HEK293 (cell line): ENCODE results near the gene NOS1AP.

Experiments used
- CTCF ChIA-PET: fragments of 350-600 bp; formaldehyde crosslinking; extraction: SDS; loops from one replicate; lab custom pipeline; 2021; ENCODE audit warnings: antibody characterized with exemption; lab: Yijun Ruan, JAX
- POLR2A ChIA-PET: fragments of 300-600 bp; formaldehyde crosslinking; extraction: SDS; loops from one replicate; lab custom pipeline; 2020; ENCODE audit warnings: antibody characterized with exemption, inconsistent platforms; lab: Yijun Ruan, JAX
- H3K27ac ChIP-seq: fragments of 200-500 bp; sonication (Bioruptor generic); 2 replicates; pipeline ENCODE4 v1.5.1; 2014; ENCODE audit warnings: low read depth, low read length, control low read depth, inconsistent platforms; ENCODE audit errors: extremely low read depth
- H3K36me3 ChIP-seq, 2 experiments: fragments of 200-500 bp in 1 of 2; sonication (Bioruptor generic) in 1 of 2; 1 replicate in 1 of 2; 2 replicates in 1 of 2; pipeline ENCODE4 v1.5.1; 2014 to 2017; ENCODE audit warnings: inconsistent platforms in 2 of 2, low read length in 2 of 2; ENCODE audit not compliant: control insufficient read depth in 2 of 2, insufficient read depth in 1 of 2
- H3K4me1 ChIP-seq: fragments of 200-500 bp; sonication (Bioruptor generic); 2 replicates; pipeline ENCODE4 v1.5.1; 2014; ENCODE audit warnings: mild to moderate bottlenecking, low read length, inconsistent platforms; ENCODE audit not compliant: control insufficient read depth, insufficient read depth
- H3K4me3 ChIP-seq: 2 replicates; pipeline ENCODE4 v1.5.1; 2011; ENCODE audit warnings: low read depth, mild to moderate bottlenecking, control low read depth, low read length, moderate library complexity
- H3K9me3 ChIP-seq: fragments of 200-500 bp; sonication (Bioruptor generic); 2 replicates; pipeline ENCODE4 v1.5.1; 2014; ENCODE audit warnings: low read depth, low read length, inconsistent platforms; ENCODE audit not compliant: control insufficient read depth, insufficient read depth
- HOXA7 ChIP-seq: sonication (generic); formaldehyde crosslinking; IDR thresholded peaks from 2 replicates; pipeline ENCODE4 v1.8.1; 2022; ENCODE audit warnings: missing genetic modification reagents, borderline replicate concordance
- MYNN ChIP-seq: fragments of 450-650 bp; formaldehyde crosslinking; IDR thresholded peaks from 2 replicates; pipeline ENCODE4 v1.5.1; 2016; ENCODE audit warnings: missing biosample characterization, missing genetic modification characterization, borderline replicate concordance
- PBX3 ChIP-seq: sonication (generic); formaldehyde crosslinking; IDR thresholded peaks from 2 replicates; pipeline ENCODE4 v1.8.1; 2022; ENCODE audit warnings: mild to moderate bottlenecking, moderate library complexity, missing genetic modification reagents
- PRDM10 ChIP-seq: fragments of 450-650 bp; formaldehyde crosslinking; IDR thresholded peaks from 2 replicates; pipeline ENCODE4 v1.5.1; 2016; ENCODE audit warnings: missing biosample characterization, missing genetic modification characterization
- REST ChIP-seq: fragments of 450-650 bp; formaldehyde crosslinking; IDR thresholded peaks from 2 replicates; pipeline ENCODE4 v1.5.1; 2016; ENCODE audit warnings: missing biosample characterization, missing genetic modification characterization
- SETDB1 ChIP-seq: IDR thresholded peaks from one replicate; pipeline ENCODE4 v1.6.1; 2017; ENCODE audit warnings: mild to moderate bottlenecking, low read length, moderate library complexity, mixed read lengths; ENCODE audit not compliant: insufficient read length
- TCF7L2 ChIP-seq: IDR thresholded peaks from 2 replicates; pipeline ENCODE4 v1.6.1; 2011; ENCODE audit warnings: low read depth, mild to moderate bottlenecking, inconsistent platforms, low read length, moderate library complexity, borderline replicate concordance
- ZBTB6 ChIP-seq: fragments of 450-650 bp; formaldehyde crosslinking; IDR thresholded peaks from 2 replicates; pipeline ENCODE4 v1.5.1; 2017; ENCODE audit warnings: missing biosample characterization, missing genetic modification characterization
- ZBTB7A ChIP-seq: fragments of 450-650 bp; formaldehyde crosslinking; IDR thresholded peaks from 2 replicates; pipeline ENCODE4 v1.5.1; 2016; ENCODE audit warnings: low read depth, missing biosample characterization, missing genetic modification characterization
- ZFHX2 ChIP-seq: fragments of 450-650 bp; formaldehyde crosslinking; conservative IDR thresholded peaks from 2 replicates; pipeline ENCODE4 v1.5.1; 2016; ENCODE audit warnings: missing biosample characterization, missing genetic modification characterization
- ZNF169 ChIP-seq: fragments of 450-650 bp; formaldehyde crosslinking; IDR thresholded peaks from 2 replicates; pipeline ENCODE4 v1.5.1; 2016; ENCODE audit warnings: missing biosample characterization, missing genetic modification characterization
- ZNF18 ChIP-seq: fragments of 450-650 bp; formaldehyde crosslinking; IDR thresholded peaks from 2 replicates; pipeline ENCODE4 v1.5.1; 2016; ENCODE audit warnings: missing biosample characterization, missing genetic modification characterization
- ZNF26 ChIP-seq: fragments of 450-650 bp; formaldehyde crosslinking; IDR thresholded peaks from 2 replicates; pipeline ENCODE4 v1.5.1; 2016; ENCODE audit warnings: missing biosample characterization, missing genetic modification characterization
- ZNF335 ChIP-seq: fragments of 450-650 bp; formaldehyde crosslinking; conservative IDR thresholded peaks from 2 replicates; pipeline ENCODE4 v1.5.1; 2016; ENCODE audit warnings: missing biosample characterization, missing genetic modification characterization
- ZNF391 ChIP-seq: fragments of 450-650 bp; formaldehyde crosslinking; IDR thresholded peaks from 2 replicates; pipeline ENCODE4 v1.5.1; 2016; ENCODE audit warnings: low read depth, missing biosample characterization, missing genetic modification characterization, borderline replicate concordance
- ZNF433 ChIP-seq: fragments of 450-650 bp; formaldehyde crosslinking; IDR thresholded peaks from 2 replicates; pipeline ENCODE4 v1.5.1; 2016; ENCODE audit warnings: missing biosample characterization, missing genetic modification characterization, low read depth
- ZNF626 ChIP-seq: fragments of 450-650 bp; sonication (Bioruptor Pico); formaldehyde crosslinking; IDR thresholded peaks from 2 replicates; pipeline ENCODE4 v1.5.1; 2018; ENCODE audit warnings: missing biosample characterization, missing genetic modification characterization, inconsistent platforms
- ZNF670 ChIP-seq: fragments of 450-650 bp; formaldehyde crosslinking; IDR thresholded peaks from 2 replicates; pipeline ENCODE4 v1.5.1; 2016; ENCODE audit warnings: missing biosample characterization, missing genetic modification characterization, low read depth
- ZNF692 ChIP-seq: fragments of 450-650 bp; formaldehyde crosslinking; IDR thresholded peaks from 2 replicates; pipeline ENCODE4 v1.5.1; 2016; ENCODE audit warnings: missing biosample characterization, missing genetic modification characterization
- ZSCAN4 ChIP-seq: fragments of 450-650 bp; formaldehyde crosslinking; IDR thresholded peaks from 2 replicates; pipeline ENCODE4 v1.5.1; 2017; ENCODE audit warnings: missing biosample characterization, missing genetic modification characterization

NOS1AP gene

GRCh38 chr1:162060314-162060713 is 9.2 kb upstream of the NOS1AP start (continued):
- no peak for TF ChIP-seq ZNF692 (tag by site-specific recombination)
- TF ChIP-seq ZSCAN4 = no peak
- peak; percentile 78 for TF ChIP-seq ZFHX2 (tag by site-specific recombination)
- TF ChIP-seq PRDM10 = peak; percentile 58; the same call in 1 of the 2 replicates
- no peak for TF ChIP-seq TCF7L2

- no peak overlapping the region for H3K4me3 ChIP-seq
- POLR2A ChIA-PET = interaction anchor here (1.3 to 1.6 kb wide), 4 partner anchors 8 to 499 kb away, joined by 3 read pairs; partner anchors contain the start of gene UAP1
- H3K36me3 ChIP-seq = no peaks in the 10 kb centered on the region
- peak overlapping the region; percentile 47 for H3K27ac ChIP-seq
- peaks cover 20% of the 10 kb centered on the region for H3K4me1 ChIP-seq
- CTCF ChIA-PET = interaction anchor here (0.5 to 2.8 kb wide), 11 partner anchors 9 to 301 kb away, joined by 3 to 23 read pairs (median 3); no protein-coding TSS in a partner anchor
- H3K9me3 ChIP-seq = no peaks in the 10 kb centered on the region
- no peak for TF ChIP-seq ZBTB6 (tag by site-specific recombination)
- TF ChIP-seq ZNF670 = no peak
- TF ChIP-seq ZNF626 (tag by site-specific recombination) = no peak
- TF ChIP-seq HOXA7 = no peak
- no peak for TF ChIP-seq MYNN (tag by site-specific recombination)
- TF ChIP-seq ZNF26 = no peak
- no peak for TF ChIP-seq ZNF169
- no peak for TF ChIP-seq REST
- no peak for TF ChIP-seq ZBTB7A (tag by site-specific recombination)
- no peak for TF ChIP-seq SETDB1
- TF ChIP-seq ZNF335 (tag by site-specific recombination) = no peak
- peak; percentile 57; the same call in 1 of the 2 replicates for TF ChIP-seq ZNF18 (tag by site-specific recombination)
- TF ChIP-seq ZNF391 = no peak
- TF ChIP-seq PBX3 = no peak
- TF ChIP-seq ZNF433 = no peak
These were observed 6.9 kb upstream of the NOS1AP start for GRCh38 chr1:162062542-162063015.
